GM18526 (cell line): Measurements from ENCODE around the gene SQOR.

Source experiments
- POLR2A ChIP-seq: IDR thresholded peaks from 3 replicates; pipeline ENCODE4 v1.6.1; 2011; ENCODE audit not compliant: insufficient read length; ENCODE audit errors: extremely low read depth

Gene SQOR

GRCh38 chr15:45705510-45706473 is 71.0 kb downstream of the SQOR start:
- TF ChIP-seq POLR2A = no peak

GRCh38 chr15:45710657-45711056 is 75.8 kb downstream of the SQOR start:
- TF ChIP-seq POLR2A = no peak

GRCh38 chr15:45714590-45715488 is 80.0 kb downstream of the SQOR start:
- TF ChIP-seq POLR2A = no peak

GRCh38 chr15:45715528-45715927 is 80.7 kb downstream of the SQOR start:
- no peak for TF ChIP-seq POLR2A

- TF ChIP-seq POLR2A = no peak
Observed at GRCh38 chr15:45719490-45719889, 84.7 kb downstream of the SQOR start.

- TF ChIP-seq POLR2A = no peak
Observed at GRCh38 chr15:45720183-45720582, 85.4 kb downstream of the SQOR start.

- no peak for TF ChIP-seq POLR2A
Observed at GRCh38 chr15:45728641-45729040, 93.8 kb downstream of the SQOR start.

GRCh38 chr15:45729141-45729540 is 94.3 kb downstream of the SQOR start:
- TF ChIP-seq POLR2A = no peak

GRCh38 chr15:45731343-45731742 is 96.5 kb downstream of the SQOR start:
- no peak for TF ChIP-seq POLR2A

GRCh38 chr15:45732662-45733061 is 97.8 kb downstream of the SQOR start:
- TF ChIP-seq POLR2A = no peak

- TF ChIP-seq POLR2A = no peak
Observed at GRCh38 chr15:45734260-45734711, 99.5 kb downstream of the SQOR start.
